ENCODE data around the gene TOX2. TPM values are rescaled to one million over a fixed set of nuclear protein-coding genes. Genes with fewer than 3 reads are reported as not detected.

TOX2 gene
- total RNA-seq, 1 experiment from 2014 or later = 1.8 TPM

- no peak for DNase-seq
- H3F3A ChIP-seq (ENCODE audit: low read length, unreplicated experiment) = no peaks in the 10 kb centered on the region
- no peak overlapping the region for H3K4me3 ChIP-seq (ENCODE audit: low read length)
- no peak for TF ChIP-seq EZH2 (IDR thresholded peaks at IDR 0.05; ENCODE audit: low read length, unreplicated experiment)
- TF ChIP-seq EZH2phosphoT487 (IDR thresholded peaks at IDR 0.05; ENCODE audit: borderline replicate concordance, low read length) = no peak
- no peak for TF ChIP-seq CTCF (conservative IDR thresholded peaks at IDR 0.05; ENCODE audit: low read depth, low read length)
- no peak overlapping the region for H3K4me2 ChIP-seq (ENCODE audit: low read length)
- H3K4me1 ChIP-seq (ENCODE audit: insufficient read depth, low read length) = no peaks in the 10 kb centered on the region
- H4K20me1 ChIP-seq (ENCODE audit: low read length) = no peaks in the 10 kb centered on the region
- H3K27ac ChIP-seq (ENCODE audit: low read length) = no peak overlapping the region
- ChIA-PET CTCF (no interaction called here), POLR2A (ENCODE audit: unreplicated experiment) (no interaction called here)
- no TSS peak for BruUV-seq (replicated peaks)
- no peaks in the 10 kb centered on the region for H3K9me3 ChIP-seq (ENCODE audit: low read length)
- H2AFZ ChIP-seq (ENCODE audit: low read length) = no peak overlapping the region
- intact Hi-C loops (cut with micrococcal nuclease) = no loop called here
- no peaks in the 10 kb centered on the region for H3K27me3 ChIP-seq (ENCODE audit: low read length)
- no peaks in the 10 kb centered on the region for H3K9me2 ChIP-seq (replicated peaks; ENCODE audit: low read length)
- no peaks in the 10 kb centered on the region for H3K36me3 ChIP-seq (ENCODE audit: low read depth, low read length)
- H3K9ac ChIP-seq (ENCODE audit: low read length) = no peak overlapping the region
- no peak for ATAC-seq
- H3K79me2 ChIP-seq (ENCODE audit: low read length) = no peaks in the 10 kb centered on the region
These were observed 111.1 kb downstream of the TOX2 start for GRCh38 chr20:44025756-44026155.

GRCh38 chr20:44026647-44027342 lies 112.1 kb downstream of the TOX2 start:
- H3K4me2 ChIP-seq (ENCODE audit: low read length) = no peak overlapping the region
- no peak for TF ChIP-seq EZH2phosphoT487 (IDR thresholded peaks at IDR 0.05; ENCODE audit: borderline replicate concordance, low read length)
- TF ChIP-seq CTCF (conservative IDR thresholded peaks at IDR 0.05; ENCODE audit: low read depth, low read length) = no peak
- no peak for TF ChIP-seq EZH2 (IDR thresholded peaks at IDR 0.05; ENCODE audit: low read length, unreplicated experiment)
- no peaks in the 10 kb centered on the region for H3K79me2 ChIP-seq (ENCODE audit: low read length)
- no peak overlapping the region for H3K9ac ChIP-seq (ENCODE audit: low read length)
- DNase-seq (no peak), ATAC-seq (no peak)
- H3K27ac ChIP-seq (ENCODE audit: low read length) = no peak overlapping the region
- H3F3A ChIP-seq (ENCODE audit: low read length, unreplicated experiment) = no peaks in the 10 kb centered on the region
- CTCF ChIA-PET = no interaction called here
- no peaks in the 10 kb centered on the region for H3K9me2 ChIP-seq (replicated peaks; ENCODE audit: low read length)
- H3K27me3 ChIP-seq (ENCODE audit: low read length) = no peaks in the 10 kb centered on the region
- BruUV-seq (replicated peaks) = no TSS peak
- no peaks in the 10 kb centered on the region for H3K4me1 ChIP-seq (ENCODE audit: insufficient read depth, low read length)
- no peaks in the 10 kb centered on the region for H3K36me3 ChIP-seq (ENCODE audit: low read depth, low read length)
- POLR2A ChIA-PET (ENCODE audit: unreplicated experiment) = interaction anchor here (0.7 kb wide), 1 partner anchor 46 kb away, joined by 7 read pairs; no protein-coding TSS in a partner anchor
- intact Hi-C loops (cut with micrococcal nuclease) = no loop called here
- H3K9me3 ChIP-seq (ENCODE audit: low read length) = no peaks in the 10 kb centered on the region
- H2AFZ ChIP-seq (ENCODE audit: low read length) = no peak overlapping the region
- no peak overlapping the region for H3K4me3 ChIP-seq (ENCODE audit: low read length)
- no peaks in the 10 kb centered on the region for H4K20me1 ChIP-seq (ENCODE audit: low read length)

GRCh38 chr20:44027343-44028002 lies 112.8 kb downstream of the TOX2 start:
- no peaks in the 10 kb centered on the region for H3K9me3 ChIP-seq (ENCODE audit: low read length)
- H3K27ac ChIP-seq (ENCODE audit: low read length) = no peak overlapping the region
- no peaks in the 10 kb centered on the region for H3F3A ChIP-seq (ENCODE audit: low read length, unreplicated experiment)
- H2AFZ ChIP-seq (ENCODE audit: low read length) = no peak overlapping the region
- BruUV-seq (replicated peaks) = no TSS peak
- POLR2A ChIA-PET (ENCODE audit: unreplicated experiment) = no interaction called here
- H3K4me2 ChIP-seq (ENCODE audit: low read length) = no peak overlapping the region
- no peaks in the 10 kb centered on the region for H3K36me3 ChIP-seq (ENCODE audit: low read depth, low read length)
- CTCF ChIA-PET = no interaction called here
- ATAC-seq (no peak), DNase-seq (no peak)
- H3K79me2 ChIP-seq (ENCODE audit: low read length) = no peaks in the 10 kb centered on the region
- intact Hi-C loops (cut with micrococcal nuclease) = no loop called here
- TF ChIP-seq CTCF (conservative IDR thresholded peaks at IDR 0.05; ENCODE audit: low read depth, low read length) = no peak
- TF ChIP-seq EZH2phosphoT487 (IDR thresholded peaks at IDR 0.05; ENCODE audit: borderline replicate concordance, low read length) = no peak
- TF ChIP-seq EZH2 (IDR thresholded peaks at IDR 0.05; ENCODE audit: low read length, unreplicated experiment) = no peak
- no peaks in the 10 kb centered on the region for H3K27me3 ChIP-seq (ENCODE audit: low read length)
- no peak overlapping the region for H3K4me3 ChIP-seq (ENCODE audit: low read length)
- no peaks in the 10 kb centered on the region for H3K9me2 ChIP-seq (replicated peaks; ENCODE audit: low read length)
- H4K20me1 ChIP-seq (ENCODE audit: low read length) = no peaks in the 10 kb centered on the region
- H3K4me1 ChIP-seq (ENCODE audit: insufficient read depth, low read length) = no peaks in the 10 kb centered on the region
- H3K9ac ChIP-seq (ENCODE audit: low read length) = no peak overlapping the region

All from PC-3 (cell line).